HG03457 (cell line): Measurements from ENCODE around the gene CBR4.

ENCODE experiments used
- ATAC-seq: cut with Tn5 transposase; IDR thresholded peaks from one replicate; pipeline ENCODE4 v1.9.1; 2021; ENCODE audit warnings: moderate number of reproducible peaks; ENCODE audit not compliant: unreplicated experiment

Gene CBR4

GRCh38 chr4:169010125-169011023 is at the start of gene CBR4:
TSS of gene CBR4 (minus strand) at chr4:169010255. CDS start at chr4:169010089, 166 bp downstream.
- ATAC-seq: peak; percentile 99

DNA sequence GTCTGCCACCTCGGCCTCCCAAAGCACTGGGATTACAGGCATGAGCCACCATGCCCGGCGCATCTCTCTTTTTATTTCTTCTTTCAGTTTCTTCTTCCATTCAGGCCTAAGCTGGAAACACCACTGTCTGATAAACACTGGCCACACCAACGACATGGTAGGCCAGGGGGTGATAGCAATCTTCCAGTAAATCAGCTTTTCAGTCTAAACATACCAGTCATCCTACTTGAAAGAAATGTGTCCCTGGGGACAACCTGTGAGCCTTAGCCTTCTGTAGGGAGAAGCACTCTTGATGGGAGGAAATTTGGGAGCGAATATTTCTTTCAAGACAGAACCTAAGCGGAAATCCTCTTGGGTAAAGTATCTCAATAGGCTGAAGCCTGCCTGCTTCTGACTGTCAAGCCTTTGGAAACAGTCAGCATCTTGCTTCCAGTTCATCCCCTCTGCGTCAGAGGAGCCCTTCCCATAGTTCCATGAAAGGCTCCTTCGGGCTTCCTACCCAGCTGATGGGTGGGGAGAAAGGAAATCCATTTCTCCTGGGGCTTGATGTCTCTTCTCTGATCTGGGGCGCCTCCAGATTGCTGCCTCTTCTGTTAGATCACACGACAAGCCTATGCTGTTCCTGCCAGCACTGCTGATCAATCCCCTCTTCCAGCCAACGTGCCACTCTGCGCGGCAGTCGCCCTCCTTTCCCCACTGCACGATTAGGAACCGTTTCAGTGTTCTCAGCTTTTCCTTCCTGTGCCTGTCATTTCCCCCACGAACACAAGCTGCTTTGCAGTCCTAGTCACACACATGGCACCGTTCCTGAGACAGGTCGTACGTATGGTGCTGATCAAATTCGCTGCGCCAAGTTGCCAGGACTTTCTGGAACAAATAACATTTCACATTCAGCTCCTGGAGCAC is 49.5 kb upstream of the CBR4 start:
- ATAC-seq: no peak

DNA sequence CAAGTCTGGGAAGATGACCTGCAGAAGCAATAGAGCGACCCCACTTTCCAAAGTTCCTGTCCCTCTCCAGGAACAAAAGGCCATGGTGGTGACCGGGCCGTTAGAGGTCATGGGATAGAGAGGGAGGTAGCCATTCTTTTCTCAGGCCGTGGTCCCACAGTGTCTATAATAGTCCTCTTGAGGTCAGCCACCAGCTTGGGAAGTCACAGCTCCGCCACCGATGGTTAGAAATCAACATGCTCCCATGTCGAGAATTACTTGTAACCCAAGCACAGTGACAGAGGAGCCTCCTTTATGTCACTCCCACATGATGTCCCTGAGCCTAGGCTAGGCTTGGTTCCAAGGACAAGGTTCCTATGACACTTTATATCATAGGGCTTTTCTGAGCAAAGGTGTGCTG is 48.3 kb upstream of the CBR4 start:
- ATAC-seq: no peak

DNA sequence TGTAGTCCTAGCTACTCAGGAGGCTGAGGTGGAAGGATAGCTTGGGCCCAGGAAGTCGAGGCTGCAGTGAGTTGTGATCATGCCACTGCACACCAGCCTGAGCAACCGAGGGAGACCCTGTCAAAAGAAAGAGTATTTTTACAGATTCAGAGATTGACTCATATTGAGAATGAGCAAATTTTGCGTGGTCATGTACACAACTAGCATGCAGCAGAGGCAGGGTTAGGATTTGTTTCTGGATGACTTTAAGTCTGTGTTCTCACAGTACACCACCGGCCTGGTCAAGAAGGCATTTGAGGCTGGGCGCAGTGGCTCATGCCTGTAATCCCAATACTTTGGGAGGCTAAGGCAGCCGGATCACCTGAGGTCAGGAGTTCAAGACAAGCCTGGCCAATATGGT is 44.8 kb upstream of the CBR4 start:
- ATAC-seq: no peak

GRCh38 chr4:169052594-169052945 is 42.5 kb upstream of the CBR4 start:
- no peak for ATAC-seq

- ATAC-seq: no peak
Measured at GRCh38 chr4:169051761-169052593, 41.9 kb upstream of the CBR4 start.

DNA sequence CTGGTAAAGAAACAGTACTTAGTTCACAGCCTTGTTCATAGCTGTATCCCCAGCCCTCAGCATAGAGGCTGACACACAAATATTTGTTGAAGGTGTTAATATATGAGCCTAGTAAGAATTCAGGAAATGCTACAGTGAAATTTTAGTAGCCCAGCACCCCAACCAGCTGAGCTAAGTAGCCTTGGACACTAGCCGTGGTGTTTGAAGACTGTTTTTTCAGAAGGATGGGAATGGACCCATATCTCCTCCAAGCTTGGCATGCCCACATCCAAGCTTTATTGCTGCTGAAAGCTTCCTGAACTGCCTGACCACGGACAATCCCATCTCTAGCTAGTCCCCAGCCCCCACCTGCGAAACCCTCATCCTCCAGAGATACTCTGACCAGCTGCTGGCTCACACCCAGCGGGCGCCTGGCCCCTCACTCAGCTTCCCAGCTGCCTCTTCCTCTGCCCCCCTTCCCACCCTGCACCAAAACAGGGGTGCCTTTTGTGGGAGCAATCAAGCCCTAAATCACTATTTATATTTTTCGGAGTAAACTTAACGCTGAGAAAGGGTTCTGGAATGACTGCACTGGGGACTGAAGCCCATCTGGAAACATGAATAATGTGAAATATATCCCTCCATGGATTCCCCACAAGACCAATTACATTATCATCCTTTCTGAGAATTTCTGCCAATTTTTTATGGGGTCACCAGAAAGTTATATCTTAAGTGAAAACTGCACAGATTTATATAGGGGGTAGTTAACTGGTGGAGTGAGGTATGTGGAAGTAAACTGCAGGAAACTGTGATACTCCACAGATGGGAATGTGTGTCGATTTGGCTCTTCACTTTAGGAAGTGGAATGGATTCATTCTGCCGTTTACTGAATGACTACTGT is 41.1 kb upstream of the CBR4 start:
- ATAC-seq: no peak

DNA sequence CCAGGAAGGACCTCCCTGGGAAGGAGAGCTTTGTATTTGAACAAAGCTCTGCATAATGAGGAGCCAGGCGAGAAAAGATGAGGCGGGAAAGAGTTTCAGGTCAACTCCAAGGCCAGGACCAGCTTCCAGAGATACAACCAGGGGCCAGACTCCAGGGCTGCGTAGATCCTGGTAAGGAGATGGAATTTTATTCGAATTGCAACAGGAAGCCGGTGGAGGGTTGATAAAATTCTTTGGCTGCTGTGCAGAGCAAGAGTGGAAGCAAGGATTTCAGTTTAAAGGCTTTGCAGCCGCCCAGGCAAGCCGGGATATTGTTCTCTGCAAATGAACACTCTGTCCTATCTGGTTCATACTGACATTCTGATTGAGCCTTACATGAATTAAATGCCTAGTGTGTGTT is 40.2 kb upstream of the CBR4 start:
- ATAC-seq: no peak

- no peak for ATAC-seq
Measured at GRCh38 chr4:169048868-169049414, 38.9 kb upstream of the CBR4 start.

- ATAC-seq: no peak
Measured at GRCh38 chr4:169047956-169048355, 37.9 kb upstream of the CBR4 start.

DNA sequence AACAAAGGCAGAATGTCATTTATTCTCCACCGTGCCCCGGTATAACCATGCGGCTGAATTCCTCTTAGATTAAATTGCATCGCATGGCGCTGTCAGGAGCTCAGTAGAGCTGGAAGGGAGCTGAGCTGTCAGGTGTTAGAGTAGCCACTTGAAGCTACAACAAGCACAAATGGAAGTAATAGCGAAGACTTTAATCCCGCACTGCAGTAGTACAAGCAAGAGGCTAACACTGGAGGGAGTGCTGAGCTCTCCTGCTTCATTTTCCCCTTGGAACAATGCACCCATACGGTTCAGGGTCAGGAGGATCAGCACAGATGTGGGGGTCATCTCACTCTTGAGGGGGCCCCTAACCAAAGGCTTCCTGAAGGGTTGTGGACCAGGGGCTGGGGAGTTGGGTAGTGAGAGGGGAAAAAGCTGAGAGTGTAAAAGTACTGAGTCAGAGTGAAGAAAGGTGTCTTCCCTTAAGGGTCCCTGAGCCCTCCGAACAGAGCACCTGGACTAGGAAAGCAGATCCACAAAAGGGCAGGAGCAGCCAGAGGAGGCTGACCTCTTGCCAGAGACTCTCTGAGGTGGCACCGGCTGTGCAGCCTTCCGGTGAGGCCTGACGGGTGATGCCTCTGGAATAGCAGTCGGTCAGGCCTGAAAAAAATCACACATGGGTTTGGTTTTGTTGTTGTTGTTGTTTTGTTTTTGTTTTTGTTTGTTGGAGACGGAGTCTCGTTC is 36.0 kb upstream of the CBR4 start:
- ATAC-seq: no peak

- no peak for ATAC-seq
Measured at GRCh38 chr4:169044714-169045447, 34.8 kb upstream of the CBR4 start.

GRCh38 chr4:169042608-169043007 is 32.6 kb upstream of the CBR4 start:
- no peak for ATAC-seq

- no peak for ATAC-seq
Measured at GRCh38 chr4:169040559-169041261, 30.7 kb upstream of the CBR4 start.

- ATAC-seq: no peak
Measured at GRCh38 chr4:169039251-169039954, 29.3 kb upstream of the CBR4 start.

DNA sequence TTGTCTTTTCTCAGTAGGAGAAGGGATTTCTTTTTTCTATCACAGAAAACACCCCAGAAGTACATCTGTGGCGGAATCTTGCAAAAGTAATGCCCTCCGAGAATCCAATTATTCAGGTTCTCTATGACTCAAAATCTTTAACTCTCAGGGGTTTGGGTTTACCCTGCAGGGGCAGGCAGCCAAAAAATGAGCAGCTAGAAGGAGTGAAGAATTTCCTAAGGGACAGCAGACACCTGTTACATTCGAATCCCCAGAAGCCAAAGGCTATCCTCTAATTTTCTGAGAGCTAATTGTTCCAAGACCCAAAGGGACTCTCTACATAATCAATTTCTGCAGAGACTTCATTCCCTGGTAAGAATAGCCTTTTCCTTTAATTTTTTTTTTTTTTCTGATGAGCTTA is 27.5 kb upstream of the CBR4 start:
- no peak for ATAC-seq
